Measurements from ENCODE around the gene SDC4. TPM values are rescaled to one million over a fixed set of nuclear protein-coding genes. Genes with fewer than 3 reads are reported as not detected.

SDC4 gene
- total and polyA plus RNA-seq, 10 of the 15 experiments (the other 5 are each of a cell fraction or from before 2014, with no cell fraction given), result 0.52 to 11.3 (median 1.4) TPM

DNA sequence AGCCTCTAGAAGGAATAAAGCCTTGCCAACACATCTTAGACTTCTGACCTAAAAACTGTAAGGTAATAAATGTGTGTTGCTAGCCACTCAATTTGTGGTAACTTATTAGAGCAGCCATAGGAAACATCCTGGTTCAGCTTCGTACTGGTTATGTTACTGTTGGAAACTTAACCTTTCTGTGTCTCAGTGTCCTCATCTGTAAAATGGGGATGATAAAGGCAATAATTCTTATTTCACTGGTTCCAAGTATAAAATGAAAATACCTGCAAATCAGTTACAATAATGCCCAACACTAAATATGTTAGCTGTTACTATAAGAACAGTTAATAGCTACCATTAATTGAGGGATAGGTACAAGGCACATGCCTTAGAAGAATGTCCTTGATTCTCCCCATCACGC lies 55.9 kb downstream of the SDC4 start (continued):
- no peak for TF ChIP-seq SKIL (IDR thresholded peaks at IDR 0.05; ENCODE audit: low read depth, poor library complexity, severe bottlenecking)
- no peak for TF ChIP-seq ZBTB11 (CRISPR knock-in tag; IDR thresholded peaks at IDR 0.05)
- no peak for TF ChIP-seq RFX5 (IDR thresholded peaks at IDR 0.05; ENCODE audit: low read depth, low read length)
- no peak for TF ChIP-seq SIX5 (IDR thresholded peaks at IDR 0.05; ENCODE audit: low read depth, low read length, severe bottlenecking)
- no peak for TF ChIP-seq EGR1 (IDR thresholded peaks at IDR 0.05; ENCODE audit: borderline replicate concordance in 1 of 2, low read depth in 2 of 2, low read length in 2 of 2)
- TF ChIP-seq ZNF207 (IDR thresholded peaks at IDR 0.05; ENCODE audit: borderline replicate concordance), result no peak
- TF ChIP-seq MEF2B (IDR thresholded peaks at IDR 0.05; ENCODE audit: partially characterized antibody, poor library complexity, severe bottlenecking), result no peak
- TF ChIP-seq, protein P1, sequence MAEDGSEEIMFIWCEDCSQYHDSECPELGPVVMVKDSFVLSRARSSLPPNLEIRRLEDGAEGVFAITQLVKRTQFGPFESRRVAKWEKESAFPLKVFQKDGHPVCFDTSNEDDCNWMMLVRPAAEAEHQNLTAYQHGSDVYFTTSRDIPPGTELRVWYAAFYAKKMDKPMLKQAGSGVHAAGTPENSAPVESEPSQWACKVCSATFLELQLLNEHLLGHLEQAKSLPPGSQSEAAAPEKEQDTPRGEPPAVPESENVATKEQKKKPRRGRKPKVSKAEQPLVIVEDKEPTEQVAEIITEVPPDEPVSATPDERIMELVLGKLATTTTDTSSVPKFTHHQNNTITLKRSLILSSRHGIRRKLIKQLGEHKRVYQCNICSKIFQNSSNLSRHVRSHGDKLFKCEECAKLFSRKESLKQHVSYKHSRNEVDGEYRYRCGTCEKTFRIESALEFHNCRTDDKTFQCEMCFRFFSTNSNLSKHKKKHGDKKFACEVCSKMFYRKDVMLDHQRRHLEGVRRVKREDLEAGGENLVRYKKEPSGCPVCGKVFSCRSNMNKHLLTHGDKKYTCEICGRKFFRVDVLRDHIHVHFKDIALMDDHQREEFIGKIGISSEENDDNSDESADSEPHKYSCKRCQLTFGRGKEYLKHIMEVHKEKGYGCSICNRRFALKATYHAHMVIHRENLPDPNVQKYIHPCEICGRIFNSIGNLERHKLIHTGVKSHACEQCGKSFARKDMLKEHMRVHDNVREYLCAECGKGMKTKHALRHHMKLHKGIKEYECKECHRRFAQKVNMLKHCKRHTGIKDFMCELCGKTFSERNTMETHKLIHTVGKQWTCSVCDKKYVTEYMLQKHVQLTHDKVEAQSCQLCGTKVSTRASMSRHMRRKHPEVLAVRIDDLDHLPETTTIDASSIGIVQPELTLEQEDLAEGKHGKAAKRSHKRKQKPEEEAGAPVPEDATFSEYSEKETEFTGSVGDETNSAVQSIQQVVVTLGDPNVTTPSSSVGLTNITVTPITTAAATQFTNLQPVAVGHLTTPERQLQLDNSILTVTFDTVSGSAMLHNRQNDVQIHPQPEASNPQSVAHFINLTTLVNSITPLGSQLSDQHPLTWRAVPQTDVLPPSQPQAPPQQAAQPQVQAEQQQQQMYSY (CRISPR knock-in tag; IDR thresholded peaks at IDR 0.05), result no peak
- TF ChIP-seq IRF5 (IDR thresholded peaks at IDR 0.05; ENCODE audit: borderline replicate concordance), result no peak
- TF ChIP-seq, protein P2, sequence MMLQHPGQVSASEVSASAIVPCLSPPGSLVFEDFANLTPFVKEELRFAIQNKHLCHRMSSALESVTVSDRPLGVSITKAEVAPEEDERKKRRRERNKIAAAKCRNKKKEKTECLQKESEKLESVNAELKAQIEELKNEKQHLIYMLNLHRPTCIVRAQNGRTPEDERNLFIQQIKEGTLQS (IDR thresholded peaks at IDR 0.05; ENCODE audit: borderline replicate concordance, extremely low read depth, low read depth, low read length), result no peak

All from GM12878 (cell line).